Measurements from ENCODE around the gene MSL3.

GRCh38 chrX:11754958-11755645 lies 2.9 kb upstream of the MSL3 start:
- TF ChIP-seq POLR2A (IDR thresholded peaks at IDR 0.05) (no peak), CTCF (IDR thresholded peaks at IDR 0.05) (no peak)
